IPS-20b (cell line): Measurements from ENCODE around the gene VPS41.

Experiments used
- H3K27ac ChIP-seq: one replicate; pipeline ENCODE4 v1.5.1; 2013; ENCODE audit warnings: low read length
- H3K27me3 ChIP-seq: 2 replicates; pipeline ENCODE4 v1.6.1; 2013; ENCODE audit warnings: mild to moderate bottlenecking, low read length, inconsistent platforms; ENCODE audit not compliant: insufficient read depth
- H3K36me3 ChIP-seq: 2 replicates; pipeline ENCODE4 v1.6.1; 2013; ENCODE audit warnings: low read depth, mild to moderate bottlenecking, inconsistent platforms, low read length, moderate library complexity; ENCODE audit not compliant: insufficient read depth
- H3K4me1 ChIP-seq: 2 replicates; pipeline ENCODE4 v1.6.1; 2013; ENCODE audit warnings: mild to moderate bottlenecking, control low read depth, inconsistent platforms, low read length, moderate library complexity; ENCODE audit not compliant: insufficient read depth
- H3K4me3 ChIP-seq: 2 replicates; pipeline ENCODE4 v1.5.1; 2013; ENCODE audit warnings: mild to moderate bottlenecking, low read length, inconsistent platforms
- H3K9ac ChIP-seq: 2 replicates; pipeline ENCODE4 v1.6.1; 2013; ENCODE audit warnings: low read depth, mild to moderate bottlenecking, inconsistent platforms, low read length, moderate library complexity
- H3K9me3 ChIP-seq: 2 replicates; pipeline ENCODE4 v1.6.1; 2013; ENCODE audit warnings: mild to moderate bottlenecking, low read depth, low read length, inconsistent platforms; ENCODE audit not compliant: insufficient read depth

The VPS41 gene

GRCh38 chr7:38716397-38716796 lies 192.6 kb downstream of the VPS41 start:
- Histone ChIP-seq H3K4me3 (no peak overlapping the region), H3K9ac (no peak overlapping the region), H3K9me3 (no peaks in the 10 kb centered on the region), H3K4me1 (peaks cover 4% of the 10 kb centered on the region), H3K27ac (no peak overlapping the region), H3K27me3 (no peaks in the 10 kb centered on the region), H3K36me3 (no peaks in the 10 kb centered on the region)

GRCh38 chr7:38709123-38709522 lies 199.9 kb downstream of the VPS41 start:
- no peaks in the 10 kb centered on the region for H3K9me3 ChIP-seq
- H3K4me3 ChIP-seq: no peak overlapping the region
- no peaks in the 10 kb centered on the region; the same call in 1 of the 2 replicates for H3K4me1 ChIP-seq
- H3K9ac ChIP-seq: no peak overlapping the region
- no peaks in the 10 kb centered on the region for H3K27me3 ChIP-seq
- H3K27ac ChIP-seq: no peak overlapping the region
- H3K36me3 ChIP-seq: no peaks in the 10 kb centered on the region

GRCh38 chr7:38704751-38705150 lies 204.2 kb downstream of the VPS41 start:
- no peak overlapping the region for H3K9ac ChIP-seq
- H3K27me3 ChIP-seq: no peaks in the 10 kb centered on the region
- H3K4me1 ChIP-seq: no peaks in the 10 kb centered on the region
- H3K36me3 ChIP-seq: no peaks in the 10 kb centered on the region
- no peak overlapping the region for H3K27ac ChIP-seq
- no peak overlapping the region for H3K4me3 ChIP-seq
- no peaks in the 10 kb centered on the region for H3K9me3 ChIP-seq

GRCh38 chr7:38704041-38704547 lies 204.9 kb downstream of the VPS41 start:
- H3K27ac ChIP-seq: no peak overlapping the region
- H3K9me3 ChIP-seq: no peaks in the 10 kb centered on the region
- no peaks in the 10 kb centered on the region for H3K27me3 ChIP-seq
- no peak overlapping the region for H3K4me3 ChIP-seq
- H3K36me3 ChIP-seq: no peaks in the 10 kb centered on the region
- no peaks in the 10 kb centered on the region for H3K4me1 ChIP-seq
- H3K9ac ChIP-seq: no peak overlapping the region

GRCh38 chr7:38703093-38703492 lies 205.9 kb downstream of the VPS41 start:
- H3K9ac ChIP-seq: no peak overlapping the region
- H3K9me3 ChIP-seq: no peaks in the 10 kb centered on the region
- no peak overlapping the region for H3K4me3 ChIP-seq
- H3K27me3 ChIP-seq: no peaks in the 10 kb centered on the region
- H3K4me1 ChIP-seq: no peaks in the 10 kb centered on the region
- H3K27ac ChIP-seq: no peak overlapping the region
- no peaks in the 10 kb centered on the region for H3K36me3 ChIP-seq

- no peak overlapping the region for H3K4me3 ChIP-seq
- no peaks in the 10 kb centered on the region for H3K9me3 ChIP-seq
- no peak overlapping the region for H3K27ac ChIP-seq
- H3K27me3 ChIP-seq: no peaks in the 10 kb centered on the region
- H3K9ac ChIP-seq: no peak overlapping the region
- no peaks in the 10 kb centered on the region for H3K4me1 ChIP-seq
- no peaks in the 10 kb centered on the region for H3K36me3 ChIP-seq
These were observed 206.9 kb downstream of the VPS41 start for GRCh38 chr7:38702002-38702535.

- Histone ChIP-seq H3K9me3 (no peaks in the 10 kb centered on the region), H3K36me3 (no peaks in the 10 kb centered on the region), H3K27ac (no peak overlapping the region), H3K4me1 (no peaks in the 10 kb centered on the region), H3K27me3 (no peaks in the 10 kb centered on the region), H3K9ac (no peak overlapping the region), H3K4me3 (no peak overlapping the region)
These were observed 208.9 kb downstream of the VPS41 start for GRCh38 chr7:38700116-38700515.

- Histone ChIP-seq H3K9ac (no peak overlapping the region), H3K4me1 (no peaks in the 10 kb centered on the region), H3K27me3 (no peaks in the 10 kb centered on the region), H3K4me3 (no peak overlapping the region), H3K9me3 (no peaks in the 10 kb centered on the region), H3K27ac (no peak overlapping the region), H3K36me3 (no peaks in the 10 kb centered on the region)
These were observed 209.5 kb downstream of the VPS41 start for GRCh38 chr7:38699471-38699870.

- Histone ChIP-seq H3K4me3 (no peak overlapping the region), H3K36me3 (no peaks in the 10 kb centered on the region), H3K9ac (no peak overlapping the region), H3K9me3 (no peaks in the 10 kb centered on the region), H3K27me3 (no peaks in the 10 kb centered on the region), H3K4me1 (no peaks in the 10 kb centered on the region), H3K27ac (no peak overlapping the region)
These were observed 214.7 kb downstream of the VPS41 start for GRCh38 chr7:38694326-38694725.

- no peak overlapping the region for H3K9ac ChIP-seq
- no peak overlapping the region for H3K27ac ChIP-seq
- no peaks in the 10 kb centered on the region for H3K4me1 ChIP-seq
- H3K9me3 ChIP-seq: no peaks in the 10 kb centered on the region
- H3K27me3 ChIP-seq: no peaks in the 10 kb centered on the region
- H3K4me3 ChIP-seq: no peak overlapping the region
- no peaks in the 10 kb centered on the region for H3K36me3 ChIP-seq
These were observed 222.1 kb downstream of the VPS41 start for GRCh38 chr7:38686888-38687287.

GRCh38 chr7:38685851-38686250 lies 223.1 kb downstream of the VPS41 start:
- no peak overlapping the region for H3K4me3 ChIP-seq
- no peak overlapping the region for H3K9ac ChIP-seq
- no peaks in the 10 kb centered on the region for H3K27me3 ChIP-seq
- no peak overlapping the region for H3K27ac ChIP-seq
- H3K4me1 ChIP-seq: no peaks in the 10 kb centered on the region
- no peaks in the 10 kb centered on the region for H3K9me3 ChIP-seq
- no peaks in the 10 kb centered on the region for H3K36me3 ChIP-seq

- no peak overlapping the region for H3K4me3 ChIP-seq
- H3K27me3 ChIP-seq: no peaks in the 10 kb centered on the region
- no peaks in the 10 kb centered on the region for H3K4me1 ChIP-seq
- H3K36me3 ChIP-seq: no peaks in the 10 kb centered on the region
- no peaks in the 10 kb centered on the region for H3K9me3 ChIP-seq
- H3K27ac ChIP-seq: no peak overlapping the region
- H3K9ac ChIP-seq: no peak overlapping the region
These were observed 226.4 kb downstream of the VPS41 start for GRCh38 chr7:38682606-38683005.
